Measurements from ENCODE around the gene PRPF4.

DNA sequence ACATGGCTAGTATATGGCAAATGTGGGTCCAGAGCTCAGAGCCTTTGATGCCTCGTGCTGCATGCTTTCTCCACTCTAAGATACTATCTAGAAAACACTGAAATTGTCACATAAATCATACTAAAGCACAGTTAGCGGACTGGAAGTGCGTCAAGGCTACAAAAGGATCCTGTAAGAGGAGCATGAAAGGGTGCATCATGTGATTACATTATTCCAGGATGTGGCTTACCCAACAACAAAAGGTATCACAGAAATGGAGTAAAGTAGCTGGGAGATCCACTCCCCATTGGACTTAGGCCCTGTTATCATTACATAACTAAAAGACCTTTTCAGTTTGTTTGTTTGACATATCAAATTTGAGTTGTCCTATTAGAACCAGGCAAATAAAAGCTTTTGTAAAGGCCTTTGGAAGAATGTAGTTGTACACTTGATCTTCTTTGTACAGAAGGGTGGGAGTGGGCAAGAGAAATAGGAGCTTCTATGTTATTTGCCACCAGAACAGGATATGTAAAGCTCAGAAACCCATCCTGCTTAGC lies 47.3 kb upstream of the PRPF4 start:
- TF ChIP-seq, protein P1, sequence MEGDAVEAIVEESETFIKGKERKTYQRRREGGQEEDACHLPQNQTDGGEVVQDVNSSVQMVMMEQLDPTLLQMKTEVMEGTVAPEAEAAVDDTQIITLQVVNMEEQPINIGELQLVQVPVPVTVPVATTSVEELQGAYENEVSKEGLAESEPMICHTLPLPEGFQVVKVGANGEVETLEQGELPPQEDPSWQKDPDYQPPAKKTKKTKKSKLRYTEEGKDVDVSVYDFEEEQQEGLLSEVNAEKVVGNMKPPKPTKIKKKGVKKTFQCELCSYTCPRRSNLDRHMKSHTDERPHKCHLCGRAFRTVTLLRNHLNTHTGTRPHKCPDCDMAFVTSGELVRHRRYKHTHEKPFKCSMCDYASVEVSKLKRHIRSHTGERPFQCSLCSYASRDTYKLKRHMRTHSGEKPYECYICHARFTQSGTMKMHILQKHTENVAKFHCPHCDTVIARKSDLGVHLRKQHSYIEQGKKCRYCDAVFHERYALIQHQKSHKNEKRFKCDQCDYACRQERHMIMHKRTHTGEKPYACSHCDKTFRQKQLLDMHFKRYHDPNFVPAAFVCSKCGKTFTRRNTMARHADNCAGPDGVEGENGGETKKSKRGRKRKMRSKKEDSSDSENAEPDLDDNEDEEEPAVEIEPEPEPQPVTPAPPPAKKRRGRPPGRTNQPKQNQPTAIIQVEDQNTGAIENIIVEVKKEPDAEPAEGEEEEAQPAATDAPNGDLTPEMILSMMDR (IDR thresholded peaks at IDR 0.05): no peak
- no peak for TF ChIP-seq FOXP1 (CRISPR knock-in tag; IDR thresholded peaks at IDR 0.05; ENCODE audit: borderline replicate concordance)
- TF ChIP-seq ETV6 (CRISPR knock-in tag; IDR thresholded peaks at IDR 0.05): no peak
- TF ChIP-seq, protein P2, sequence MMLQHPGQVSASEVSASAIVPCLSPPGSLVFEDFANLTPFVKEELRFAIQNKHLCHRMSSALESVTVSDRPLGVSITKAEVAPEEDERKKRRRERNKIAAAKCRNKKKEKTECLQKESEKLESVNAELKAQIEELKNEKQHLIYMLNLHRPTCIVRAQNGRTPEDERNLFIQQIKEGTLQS (CRISPR knock-in tag; conservative IDR thresholded peaks at IDR 0.05): no peak
- TF ChIP-seq, protein P3, sequence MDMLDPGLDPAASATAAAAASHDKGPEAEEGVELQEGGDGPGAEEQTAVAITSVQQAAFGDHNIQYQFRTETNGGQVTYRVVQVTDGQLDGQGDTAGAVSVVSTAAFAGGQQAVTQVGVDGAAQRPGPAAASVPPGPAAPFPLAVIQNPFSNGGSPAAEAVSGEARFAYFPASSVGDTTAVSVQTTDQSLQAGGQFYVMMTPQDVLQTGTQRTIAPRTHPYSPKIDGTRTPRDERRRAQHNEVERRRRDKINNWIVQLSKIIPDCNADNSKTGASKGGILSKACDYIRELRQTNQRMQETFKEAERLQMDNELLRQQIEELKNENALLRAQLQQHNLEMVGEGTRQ (CRISPR knock-in tag; IDR thresholded peaks at IDR 0.05): no peak
- TF ChIP-seq, protein P4, sequence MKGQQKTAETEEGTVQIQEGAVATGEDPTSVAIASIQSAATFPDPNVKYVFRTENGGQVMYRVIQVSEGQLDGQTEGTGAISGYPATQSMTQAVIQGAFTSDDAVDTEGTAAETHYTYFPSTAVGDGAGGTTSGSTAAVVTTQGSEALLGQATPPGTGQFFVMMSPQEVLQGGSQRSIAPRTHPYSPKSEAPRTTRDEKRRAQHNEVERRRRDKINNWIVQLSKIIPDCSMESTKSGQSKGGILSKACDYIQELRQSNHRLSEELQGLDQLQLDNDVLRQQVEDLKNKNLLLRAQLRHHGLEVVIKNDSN (CRISPR knock-in tag; IDR thresholded peaks at IDR 0.05): no peak
- TF ChIP-seq, protein P5, sequence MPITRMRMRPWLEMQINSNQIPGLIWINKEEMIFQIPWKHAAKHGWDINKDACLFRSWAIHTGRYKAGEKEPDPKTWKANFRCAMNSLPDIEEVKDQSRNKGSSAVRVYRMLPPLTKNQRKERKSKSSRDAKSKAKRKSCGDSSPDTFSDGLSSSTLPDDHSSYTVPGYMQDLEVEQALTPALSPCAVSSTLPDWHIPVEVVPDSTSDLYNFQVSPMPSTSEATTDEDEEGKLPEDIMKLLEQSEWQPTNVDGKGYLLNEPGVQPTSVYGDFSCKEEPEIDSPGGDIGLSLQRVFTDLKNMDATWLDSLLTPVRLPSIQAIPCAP (CRISPR knock-in tag; IDR thresholded peaks at IDR 0.05): no peak
- no peak for TF ChIP-seq CREM (CRISPR knock-in tag; IDR thresholded peaks at IDR 0.05)
- TF ChIP-seq, protein P6, sequence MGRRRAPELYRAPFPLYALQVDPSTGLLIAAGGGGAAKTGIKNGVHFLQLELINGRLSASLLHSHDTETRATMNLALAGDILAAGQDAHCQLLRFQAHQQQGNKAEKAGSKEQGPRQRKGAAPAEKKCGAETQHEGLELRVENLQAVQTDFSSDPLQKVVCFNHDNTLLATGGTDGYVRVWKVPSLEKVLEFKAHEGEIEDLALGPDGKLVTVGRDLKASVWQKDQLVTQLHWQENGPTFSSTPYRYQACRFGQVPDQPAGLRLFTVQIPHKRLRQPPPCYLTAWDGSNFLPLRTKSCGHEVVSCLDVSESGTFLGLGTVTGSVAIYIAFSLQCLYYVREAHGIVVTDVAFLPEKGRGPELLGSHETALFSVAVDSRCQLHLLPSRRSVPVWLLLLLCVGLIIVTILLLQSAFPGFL (CRISPR knock-in tag; IDR thresholded peaks at IDR 0.05; ENCODE audit: borderline replicate concordance): no peak

Measured in WTC11 (cell line).